ENCODE data around the gene RNF144B. TPM values are rescaled to one million over a fixed set of nuclear protein-coding genes. Genes with fewer than 3 reads are reported as not detected.

Gene RNF144B
- total and polyA plus RNA-seq, 2 of the 8 experiments (the other 6 are each of a cell fraction or from before 2014, with no cell fraction given) = 1.8 to 11.2 TPM

GRCh38 chr6:18347021-18347577 is 40.1 kb upstream of the RNF144B start:
- no peaks in the 10 kb centered on the region for H3K79me1 ChIP-seq (ENCODE audit: low read depth, low read length)
- H3K4me2 ChIP-seq (ENCODE audit: insufficient read depth in 1 of 2, low read depth in 2 of 2, low read length in 2 of 2) = no peak overlapping the region
- H3K4ac ChIP-seq (replicated peaks; ENCODE audit: insufficient read length, low read depth, low read length) = no peak overlapping the region
- H3K9ac ChIP-seq (replicated peaks in 1 of 4; ENCODE audit: extremely low read depth in 1 of 4, low read depth in 3 of 4, low read length in 3 of 4) = no peak overlapping the region
- H4K5ac ChIP-seq (ENCODE audit: insufficient read length, low read depth, low read length) = no peak overlapping the region
- no peaks in the 10 kb centered on the region; a peak in 1 of 7 replicates for H3K27me3 ChIP-seq (replicated peaks in 1 of 4; ENCODE audit: control insufficient read depth in 3 of 4, extremely low read depth in 1 of 4, insufficient read depth in 3 of 4, low read length in 3 of 4)
- H2BK20ac ChIP-seq (ENCODE audit: low read length) = no peak overlapping the region
- no peak overlapping the region for H4K91ac ChIP-seq (replicated peaks; ENCODE audit: insufficient read length, low read length)
- H4K20me1 ChIP-seq (replicated peaks in 1 of 2; ENCODE audit: control insufficient read depth in 1 of 2, insufficient read depth in 2 of 2, low read length in 2 of 2) = no peaks in the 10 kb centered on the region
- DNase-seq (ENCODE audit: low read depth in 1 of 2, low spot score in 2 of 2) (no peak), FAIRE-seq (no peak)
- H2BK5ac ChIP-seq (ENCODE audit: low read depth, low read length) = no peak overlapping the region
- H3K23ac ChIP-seq (ENCODE audit: insufficient read length) = no peak overlapping the region
- ChIA-PET CTCF (ENCODE audit: partially characterized antibody) (interaction anchor here (1.1 to 2.5 kb wide), 8 partner anchors 10 to 158 kb away, joined by 3 to 8 read pairs (median 4); no protein-coding TSS in a partner anchor), POLR2A (ENCODE audit: partially characterized antibody) (no interaction called here)
- no peaks in the 10 kb centered on the region for H3K4me1 ChIP-seq (replicated peaks in 1 of 4; ENCODE audit: control insufficient read depth in 3 of 4, insufficient read depth in 4 of 4, low read length in 3 of 4)
- no peaks in the 10 kb centered on the region for H3K23me2 ChIP-seq (ENCODE audit: low read depth, low read length)
- H3K9me3 ChIP-seq (ENCODE audit: insufficient read depth in 2 of 2, low read depth in 1 of 2, low read length in 1 of 2) = no peaks in the 10 kb centered on the region
- no peak overlapping the region for H2AFZ ChIP-seq (ENCODE audit: low read length)
- no peak overlapping the region for H2BK120ac ChIP-seq (replicated peaks; ENCODE audit: low read depth, low read length)
- H4K8ac ChIP-seq (ENCODE audit: extremely low read depth, insufficient read depth, low read length) = no peak overlapping the region
- 91% methylated on average over 4 of the region's 4 CpGs; no CpG with 5 or more reads in 1 of the 2 experiments for WGBS, 2 experiments (ENCODE audit: extremely low coverage in 1 of 2, insufficient coverage in 1 of 2, insufficient read length in 1 of 2, insufficient replicate concordance in 2 of 2, low coverage in 1 of 2, low lambda C conversion rate in 2 of 2, missing lambda C conversion rate in 1 of 2)
- H3K4me3 ChIP-seq (ENCODE audit: extremely low read depth in 1 of 4, insufficient read depth in 2 of 4, low read depth in 3 of 4, low read length in 4 of 4) = no peak overlapping the region
- H3K27ac ChIP-seq (ENCODE audit: low read depth, low read length) = no peak overlapping the region
- H2AK5ac ChIP-seq (ENCODE audit: low read depth, low read length) = no peak overlapping the region
- no peak overlapping the region for H3K18ac ChIP-seq (ENCODE audit: extremely low read depth, low read length)
- H2BK12ac ChIP-seq (ENCODE audit: low read depth, low read length) = no peak overlapping the region
- no peaks in the 10 kb centered on the region for H3K79me2 ChIP-seq (ENCODE audit: control insufficient read depth in 1 of 2, insufficient read depth in 2 of 2, low read length in 2 of 2)
- no peak overlapping the region for H3K14ac ChIP-seq (ENCODE audit: insufficient read length)
- H3K36me3 ChIP-seq (ENCODE audit: control insufficient read depth in 2 of 4, insufficient read depth in 4 of 4, low read length in 3 of 4) = no peaks in the 10 kb centered on the region
- H2BK15ac ChIP-seq (ENCODE audit: low read length) = no peak overlapping the region
- H3K56ac ChIP-seq (replicated peaks; ENCODE audit: insufficient read length, low read depth, low read length) = no peak overlapping the region
- TF ChIP-seq PHF8 (conservative IDR thresholded peaks at IDR 0.05; ENCODE audit: low read depth, low read length) (no peak), EP300 (IDR thresholded peaks at IDR 0.05; ENCODE audit: borderline replicate concordance in 1 of 2, low read depth in 2 of 2, low read length in 2 of 2) (no peak), E2F6 (IDR thresholded peaks at IDR 0.05) (no peak), KDM5A (IDR thresholded peaks at IDR 0.05; ENCODE audit: low read length) (no peak), SIRT6 (IDR thresholded peaks at IDR 0.05; ENCODE audit: low read length) (no peak), SP2 (IDR thresholded peaks at IDR 0.05; ENCODE audit: low read length) (no peak), SIX5 (IDR thresholded peaks at IDR 0.05; ENCODE audit: low read depth, low read length) (no peak), TCF12 (IDR thresholded peaks at IDR 0.05; ENCODE audit: low read depth, low read length) (no peak), TAF7 (optimal IDR thresholded peaks at IDR 0.05; ENCODE audit: borderline replicate concordance, low read depth, low read length) (no peak), GABPA (IDR thresholded peaks at IDR 0.05; ENCODE audit: borderline replicate concordance, insufficient read depth, low read length) (no peak), EZH2 (IDR thresholded peaks at IDR 0.05; ENCODE audit: low read depth, low read length, severe bottlenecking) (no peak), HDAC2 (IDR thresholded peaks at IDR 0.05; ENCODE audit: borderline replicate concordance in 1 of 2, low read depth in 2 of 2, low read length in 2 of 2) (no peak), JUND (IDR thresholded peaks at IDR 0.05; ENCODE audit: low read length) (no peak)

All from H1 (cell line).